SK-N-SH treated with all-trans-retinoic acid at 6 μM for 48 hours (cell line): ENCODE results near the gene ACOT7.
A peak's percentile ranks its signal among the peaks of the same experiment; 100 is the strongest.

Source experiments
- ATAC-seq: fragments of 200-7000 bp; cut with Tn5 transposase; 3 replicates; pipeline ENCODE4 v1.9.1; 2020; ENCODE audit warnings: mild to moderate bottlenecking, moderate library complexity
- ARNTL ChIP-seq: fragments of 450-650 bp; formaldehyde crosslinking; IDR thresholded peaks from 2 replicates; pipeline ENCODE4 v1.5.0; 2020; ENCODE audit warnings: low read depth, mild to moderate bottlenecking, moderate library complexity, borderline replicate concordance
- BACH2 ChIP-seq: fragments of 250-450 bp; sonication (Bioruptor Pico); IDR thresholded peaks from 2 replicates; pipeline ENCODE4 v1.9.0; 2021; ENCODE audit warnings: mild to moderate bottlenecking, borderline replicate concordance
- CREB5 ChIP-seq: fragments of 250-450 bp; sonication (Bioruptor Pico); IDR thresholded peaks from 2 replicates; pipeline ENCODE4 v1.5.1; 2020; ENCODE audit warnings: low read depth, mild to moderate bottlenecking, moderate library complexity
- CSDC2 ChIP-seq: fragments of 250-450 bp; sonication (Bioruptor Pico); IDR thresholded peaks from 2 replicates; pipeline ENCODE4 v1.5.0; 2020; ENCODE audit warnings: mild to moderate bottlenecking, moderate library complexity
- CSRNP3 ChIP-seq: fragments of 250-450 bp; sonication (Bioruptor Pico); IDR thresholded peaks from 2 replicates; pipeline ENCODE4 v1.5.1; 2021; ENCODE audit warnings: mild to moderate bottlenecking, moderate library complexity
- GLIS3 ChIP-seq: fragments of 250-450 bp; sonication (Bioruptor Pico); IDR thresholded peaks from 2 replicates; pipeline ENCODE4 v1.5.0; 2020; ENCODE audit warnings: mild to moderate bottlenecking, moderate library complexity
- ISL1 ChIP-seq: fragments of 250-450 bp; sonication (Bioruptor Pico); IDR thresholded peaks from 2 replicates; pipeline ENCODE4 v2.1.2; 2022; ENCODE audit warnings: mild to moderate bottlenecking, moderate library complexity
- OSR1 ChIP-seq: fragments of 250-450 bp; sonication (Bioruptor Pico); IDR thresholded peaks from 2 replicates; pipeline ENCODE4 v1.8.0; 2022; ENCODE audit warnings: moderate library complexity, mild to moderate bottlenecking, inconsistent platforms
- PPARA ChIP-seq: fragments of 250-450 bp; sonication (Bioruptor Pico); IDR thresholded peaks from 2 replicates; pipeline ENCODE4 v1.5.0; 2020; ENCODE audit warnings: mild to moderate bottlenecking, borderline replicate concordance
- SNAI2 ChIP-seq: fragments of 250-450 bp; sonication (Bioruptor Pico); IDR thresholded peaks from 2 replicates; pipeline ENCODE4 v1.5.0; 2020; ENCODE audit warnings: mild to moderate bottlenecking, moderate library complexity
- TCF4 ChIP-seq: fragments of 250-450 bp; sonication (Bioruptor Pico); IDR thresholded peaks from 2 replicates; pipeline ENCODE4 v1.8.0; 2021; ENCODE audit warnings: mild to moderate bottlenecking, moderate library complexity, borderline replicate concordance
- TOX ChIP-seq: fragments of 250-450 bp; sonication (Bioruptor Pico); IDR thresholded peaks from 2 replicates; pipeline ENCODE4 v1.8.0; 2021; ENCODE audit warnings: mild to moderate bottlenecking, moderate library complexity, borderline replicate concordance
- ZC3H10 ChIP-seq: fragments of 250-450 bp; sonication (Bioruptor Pico); IDR thresholded peaks from 2 replicates; pipeline ENCODE4 v1.5.1; 2021; ENCODE audit warnings: mild to moderate bottlenecking, moderate library complexity
- ZFP3 ChIP-seq: fragments of 250-450 bp; sonication (Bioruptor Pico); IDR thresholded peaks from 2 replicates; pipeline ENCODE4 v1.5.0; 2020; ENCODE audit warnings: mild to moderate bottlenecking, moderate library complexity
- ZFP30 ChIP-seq: fragments of 450-650 bp; formaldehyde crosslinking; IDR thresholded peaks from 2 replicates; pipeline ENCODE4 v1.5.0; 2022; ENCODE audit warnings: mild to moderate bottlenecking, moderate library complexity
- ZNF70 ChIP-seq: fragments of 450-650 bp; formaldehyde crosslinking; IDR thresholded peaks from 2 replicates; pipeline ENCODE4 v1.5.0; 2020; ENCODE audit warnings: mild to moderate bottlenecking, moderate library complexity
- TF ChIP-seq, protein P1 (sequence below): fragments of 250-450 bp; sonication (Bioruptor Pico); IDR thresholded peaks from 2 replicates; pipeline ENCODE4 v1.8.0; 2020; ENCODE audit warnings: mild to moderate bottlenecking, moderate library complexity, borderline replicate concordance
- TF ChIP-seq, protein P2 (sequence below): fragments of 250-450 bp; sonication (Bioruptor Pico); IDR thresholded peaks from 2 replicates; pipeline ENCODE4 v1.5.0; 2020; ENCODE audit warnings: mild to moderate bottlenecking, moderate library complexity
- TF ChIP-seq, protein P3 (sequence below): fragments of 250-450 bp; sonication (Bioruptor Pico); IDR thresholded peaks from 2 replicates; pipeline ENCODE4 v1.8.0; 2021; ENCODE audit warnings: low read depth, mild to moderate bottlenecking, moderate library complexity, borderline replicate concordance

ACOT7 gene

GRCh38 chr1:6391951-6392808, 1.4 kb downstream of the ACOT7 start:
- no peak for TF ChIP-seq ZFP30 (CRISPR knock-in tag)
- TF ChIP-seq TOX (CRISPR knock-in tag): no peak
- TF ChIP-seq ISL1 (CRISPR knock-in tag): no peak
- no peak for TF ChIP-seq CSRNP3 (CRISPR knock-in tag)
- TF ChIP-seq CREB5: no peak
- TF ChIP-seq, protein P1, sequence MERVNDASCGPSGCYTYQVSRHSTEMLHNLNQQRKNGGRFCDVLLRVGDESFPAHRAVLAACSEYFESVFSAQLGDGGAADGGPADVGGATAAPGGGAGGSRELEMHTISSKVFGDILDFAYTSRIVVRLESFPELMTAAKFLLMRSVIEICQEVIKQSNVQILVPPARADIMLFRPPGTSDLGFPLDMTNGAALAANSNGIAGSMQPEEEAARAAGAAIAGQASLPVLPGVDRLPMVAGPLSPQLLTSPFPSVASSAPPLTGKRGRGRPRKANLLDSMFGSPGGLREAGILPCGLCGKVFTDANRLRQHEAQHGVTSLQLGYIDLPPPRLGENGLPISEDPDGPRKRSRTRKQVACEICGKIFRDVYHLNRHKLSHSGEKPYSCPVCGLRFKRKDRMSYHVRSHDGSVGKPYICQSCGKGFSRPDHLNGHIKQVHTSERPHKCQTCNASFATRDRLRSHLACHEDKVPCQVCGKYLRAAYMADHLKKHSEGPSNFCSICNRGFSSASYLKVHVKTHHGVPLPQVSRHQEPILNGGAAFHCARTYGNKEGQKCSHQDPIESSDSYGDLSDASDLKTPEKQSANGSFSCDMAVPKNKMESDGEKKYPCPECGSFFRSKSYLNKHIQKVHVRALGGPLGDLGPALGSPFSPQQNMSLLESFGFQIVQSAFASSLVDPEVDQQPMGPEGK (CRISPR knock-in tag): no peak
- TF ChIP-seq, protein P2, sequence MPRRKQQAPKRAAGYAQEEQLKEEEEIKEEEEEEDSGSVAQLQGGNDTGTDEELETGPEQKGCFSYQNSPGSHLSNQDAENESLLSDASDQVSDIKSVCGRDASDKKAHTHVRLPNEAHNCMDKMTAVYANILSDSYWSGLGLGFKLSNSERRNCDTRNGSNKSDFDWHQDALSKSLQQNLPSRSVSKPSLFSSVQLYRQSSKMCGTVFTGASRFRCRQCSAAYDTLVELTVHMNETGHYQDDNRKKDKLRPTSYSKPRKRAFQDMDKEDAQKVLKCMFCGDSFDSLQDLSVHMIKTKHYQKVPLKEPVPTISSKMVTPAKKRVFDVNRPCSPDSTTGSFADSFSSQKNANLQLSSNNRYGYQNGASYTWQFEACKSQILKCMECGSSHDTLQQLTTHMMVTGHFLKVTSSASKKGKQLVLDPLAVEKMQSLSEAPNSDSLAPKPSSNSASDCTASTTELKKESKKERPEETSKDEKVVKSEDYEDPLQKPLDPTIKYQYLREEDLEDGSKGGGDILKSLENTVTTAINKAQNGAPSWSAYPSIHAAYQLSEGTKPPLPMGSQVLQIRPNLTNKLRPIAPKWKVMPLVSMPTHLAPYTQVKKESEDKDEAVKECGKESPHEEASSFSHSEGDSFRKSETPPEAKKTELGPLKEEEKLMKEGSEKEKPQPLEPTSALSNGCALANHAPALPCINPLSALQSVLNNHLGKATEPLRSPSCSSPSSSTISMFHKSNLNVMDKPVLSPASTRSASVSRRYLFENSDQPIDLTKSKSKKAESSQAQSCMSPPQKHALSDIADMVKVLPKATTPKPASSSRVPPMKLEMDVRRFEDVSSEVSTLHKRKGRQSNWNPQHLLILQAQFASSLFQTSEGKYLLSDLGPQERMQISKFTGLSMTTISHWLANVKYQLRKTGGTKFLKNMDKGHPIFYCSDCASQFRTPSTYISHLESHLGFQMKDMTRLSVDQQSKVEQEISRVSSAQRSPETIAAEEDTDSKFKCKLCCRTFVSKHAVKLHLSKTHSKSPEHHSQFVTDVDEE (CRISPR knock-in tag): no peak
- TF ChIP-seq ZNF70 (CRISPR knock-in tag): no peak
- TF ChIP-seq CSDC2 (CRISPR knock-in tag): no peak
- TF ChIP-seq PPARA (CRISPR knock-in tag): no peak

GRCh38 chr1:6389971-6390370, 3.6 kb downstream of the ACOT7 start:
- no peak for ATAC-seq
- TF ChIP-seq BACH2 (CRISPR knock-in tag): no peak
- TF ChIP-seq, protein P3, sequence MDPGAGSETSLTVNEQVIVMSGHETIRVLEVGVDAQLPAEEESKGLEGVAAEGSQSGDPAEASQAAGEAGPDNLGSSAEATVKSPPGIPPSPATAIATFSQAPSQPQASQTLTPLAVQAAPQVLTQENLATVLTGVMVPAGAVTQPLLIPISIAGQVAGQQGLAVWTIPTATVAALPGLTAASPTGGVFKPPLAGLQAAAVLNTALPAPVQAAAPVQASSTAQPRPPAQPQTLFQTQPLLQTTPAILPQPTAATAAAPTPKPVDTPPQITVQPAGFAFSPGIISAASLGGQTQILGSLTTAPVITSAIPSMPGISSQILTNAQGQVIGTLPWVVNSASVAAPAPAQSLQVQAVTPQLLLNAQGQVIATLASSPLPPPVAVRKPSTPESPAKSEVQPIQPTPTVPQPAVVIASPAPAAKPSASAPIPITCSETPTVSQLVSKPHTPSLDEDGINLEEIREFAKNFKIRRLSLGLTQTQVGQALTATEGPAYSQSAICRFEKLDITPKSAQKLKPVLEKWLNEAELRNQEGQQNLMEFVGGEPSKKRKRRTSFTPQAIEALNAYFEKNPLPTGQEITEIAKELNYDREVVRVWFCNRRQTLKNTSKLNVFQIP: no peak
- no peak for TF ChIP-seq SNAI2
- TF ChIP-seq PPARA (CRISPR knock-in tag): no peak
- no peak for TF ChIP-seq TCF4 (CRISPR knock-in tag)
- TF ChIP-seq ZC3H10 (CRISPR knock-in tag): no peak
- no peak for TF ChIP-seq ISL1 (CRISPR knock-in tag)
- no peak for TF ChIP-seq OSR1 (CRISPR knock-in tag)
- TF ChIP-seq CSDC2 (CRISPR knock-in tag): no peak
- TF ChIP-seq CSRNP3 (CRISPR knock-in tag): no peak
- TF ChIP-seq ZFP3 (CRISPR knock-in tag): no peak
- TF ChIP-seq, protein P1 (CRISPR knock-in tag): no peak
- TF ChIP-seq, protein P2 (CRISPR knock-in tag): no peak
- no peak for TF ChIP-seq CREB5
- no peak for TF ChIP-seq GLIS3 (CRISPR knock-in tag)
- TF ChIP-seq TOX (CRISPR knock-in tag): no peak
- no peak for TF ChIP-seq ARNTL (CRISPR knock-in tag)

More at GRCh38 chr1:6391951-6392808, 1.4 kb downstream of the ACOT7 start:
- peak; percentile 12 for ATAC-seq
